GM12872 (cell line): ENCODE measurements around the gene SRRM3.

ENCODE experiments used
- CTCF ChIP-seq: IDR thresholded peaks from 3 replicates; pipeline ENCODE4 v1.5.1; 2011; ENCODE audit warnings: low read depth, mild to moderate bottlenecking, low read length, moderate library complexity; ENCODE audit not compliant: insufficient read depth

The SRRM3 gene

GRCh38 chr7:76261931-76262330 lies 60.2 kb downstream of the SRRM3 start:
- TF ChIP-seq CTCF = no peak

- TF ChIP-seq CTCF = peak; percentile 84
Observed at GRCh38 chr7:76262683-76263402, 61.1 kb downstream of the SRRM3 start.

GRCh38 chr7:76265299-76265698 lies 63.6 kb downstream of the SRRM3 start:
- no peak for TF ChIP-seq CTCF

- TF ChIP-seq CTCF = no peak
Observed at GRCh38 chr7:76267107-76267893, 65.6 kb downstream of the SRRM3 start.

- no peak for TF ChIP-seq CTCF
Observed at GRCh38 chr7:76267894-76268183, 66.1 kb downstream of the SRRM3 start.

- TF ChIP-seq CTCF = no peak
Observed at GRCh38 chr7:76268376-76268775, 66.7 kb downstream of the SRRM3 start.

- TF ChIP-seq CTCF = no peak
Observed at GRCh38 chr7:76269895-76270294, 68.2 kb downstream of the SRRM3 start.
